HEK293T (cell line): ENCODE data around the gene RBFOX2.
"Not testable (repeated sequence)": the region's sequence is repeated elsewhere in the genome, so short reads cannot be mapped to it uniquely, and the experiment has no call there.

Experiments
- CTCF ChIA-PET: fragments of 350-600 bp; formaldehyde crosslinking; extraction: SDS; loops from one replicate; lab custom pipeline; 2021; ENCODE audit warnings: antibody characterized with exemption, inconsistent platforms; lab: Yijun Ruan, JAX
- POLR2A ChIA-PET: fragments of 350-600 bp; formaldehyde crosslinking; extraction: SDS; loops from one replicate; lab custom pipeline; 2020; ENCODE audit warnings: antibody characterized with exemption, inconsistent platforms; lab: Yijun Ruan, JAX
- DNase-seq: peaks from one replicate; pipeline ENCODE4 v3.0.0; 2012; ENCODE audit warnings: mixed read lengths; ENCODE audit errors: extremely low spot score
- ARNT ChIP-seq: fragments of 450-650 bp; IDR thresholded peaks from 2 replicates; pipeline ENCODE4 v1.6.1; 2017; ENCODE audit warnings: mild to moderate bottlenecking
- BHLHE40 ChIP-seq: fragments of 450-650 bp; IDR thresholded peaks from 2 replicates; pipeline ENCODE4 v1.6.1; 2016; ENCODE audit warnings: mild to moderate bottlenecking, moderate library complexity, borderline replicate concordance
- CTBP1 ChIP-seq: fragments of 450-650 bp; IDR thresholded peaks from 2 replicates; pipeline ENCODE4 v1.6.1; 2016; ENCODE audit warnings: borderline replicate concordance
- ELF4 ChIP-seq: fragments of 450-650 bp; IDR thresholded peaks from 2 replicates; pipeline ENCODE4 v1.6.1; 2017; ENCODE audit warnings: antibody characterized with exemption
- FOXA1 ChIP-seq: fragments of 450-650 bp; IDR thresholded peaks from 2 replicates; pipeline ENCODE4 v1.6.1; 2016; ENCODE audit warnings: mild to moderate bottlenecking
- FOXK2 ChIP-seq: fragments of 450-650 bp; IDR thresholded peaks from 2 replicates; pipeline ENCODE4 v1.6.1; 2016; ENCODE audit warnings: mild to moderate bottlenecking
- FOXM1 ChIP-seq: fragments of 450-650 bp; IDR thresholded peaks from 2 replicates; pipeline ENCODE4 v1.6.1; 2017; ENCODE audit warnings: mild to moderate bottlenecking, borderline replicate concordance
- HDGF ChIP-seq: fragments of 450-650 bp; IDR thresholded peaks from 2 replicates; pipeline ENCODE4 v1.6.1; 2017; ENCODE audit warnings: antibody characterized with exemption, borderline replicate concordance
- L3MBTL2 ChIP-seq: fragments of 450-650 bp; conservative IDR thresholded peaks from 2 replicates; pipeline ENCODE4 v1.6.1; 2016; ENCODE audit warnings: mild to moderate bottlenecking
- LEF1 ChIP-seq: fragments of 450-650 bp; IDR thresholded peaks from 2 replicates; pipeline ENCODE4 v1.6.1; 2017; ENCODE audit warnings: mild to moderate bottlenecking, borderline replicate concordance
- NFRKB ChIP-seq: fragments of 450-650 bp; IDR thresholded peaks from 2 replicates; pipeline ENCODE4 v1.6.1; 2016; ENCODE audit warnings: mild to moderate bottlenecking, moderate library complexity
- SP1 ChIP-seq: fragments of 450-650 bp; IDR thresholded peaks from 2 replicates; pipeline ENCODE4 v1.6.1; 2017
- SUZ12 ChIP-seq: fragments of 450-650 bp; IDR thresholded peaks from 2 replicates; pipeline ENCODE4 v1.6.1; 2016; ENCODE audit warnings: mild to moderate bottlenecking
- TARDBP ChIP-seq: fragments of 450-650 bp; IDR thresholded peaks from 2 replicates; pipeline ENCODE4 v1.6.1; 2016
- ZNF384 ChIP-seq: fragments of 450-650 bp; IDR thresholded peaks from 2 replicates; pipeline ENCODE4 v1.6.1; 2016
- TF ChIP-seq, protein P1 (sequence below): fragments of 450-650 bp; IDR thresholded peaks from 2 replicates; pipeline ENCODE4 v1.6.1; 2016

The RBFOX2 gene

DNA sequence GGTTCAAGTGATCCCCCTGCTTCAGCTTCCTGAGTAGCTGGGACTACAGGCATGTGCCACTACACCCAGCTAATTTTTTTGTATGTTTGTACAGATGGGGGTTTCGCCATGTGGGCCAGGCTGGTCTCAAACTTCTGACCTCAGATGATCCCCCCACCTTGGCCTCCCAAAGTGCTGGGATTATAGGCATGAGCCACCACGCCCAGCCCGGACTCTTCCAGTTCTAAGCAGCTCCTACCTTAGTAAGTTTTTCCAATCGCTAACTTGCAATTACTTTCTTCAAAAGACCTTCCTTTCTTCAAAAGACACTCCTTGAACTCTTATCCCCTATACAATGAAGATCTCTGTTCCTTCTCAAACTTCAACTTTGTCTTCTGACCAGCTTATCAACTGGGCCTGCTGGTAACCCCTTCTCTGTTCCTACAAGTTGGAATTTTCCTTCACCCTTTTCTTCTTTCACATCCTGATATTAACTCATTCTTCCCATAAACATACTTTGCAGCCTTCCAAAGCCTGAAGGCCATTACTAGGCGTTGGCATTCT is 25.8 kb downstream of the RBFOX2 start:
- POLR2A ChIA-PET = interaction anchor here (1.1 kb wide), 1 partner anchor 26 kb away, joined by 3 read pairs; the partner anchor contains the start of gene RBFOX2
- TF ChIP-seq L3MBTL2 = no peak
- DNase-seq = no peak
- CTCF ChIA-PET = interaction anchor here (1.0 kb wide), 1 partner anchor 12 kb away, joined by 3 read pairs; no protein-coding TSS in a partner anchor

DNA sequence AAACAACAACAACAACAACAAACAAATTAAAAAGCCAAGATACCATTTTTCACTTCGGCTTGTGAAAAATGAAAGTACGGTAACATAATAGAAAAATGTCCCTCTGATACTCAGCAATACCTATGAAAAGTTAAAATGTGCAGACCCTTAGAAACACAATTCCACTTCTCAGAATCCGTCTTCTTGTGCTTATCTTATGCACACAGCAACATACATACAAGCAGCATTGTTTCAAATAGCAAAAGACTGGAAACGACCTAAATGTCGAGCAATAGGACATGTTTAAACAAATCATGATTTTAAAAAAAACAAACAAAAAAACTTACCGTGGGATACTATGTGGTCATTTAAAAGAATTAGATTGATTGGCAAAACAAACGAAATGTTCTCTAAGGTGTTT is 26.5 kb downstream of the RBFOX2 start:
- no peak for TF ChIP-seq SP1
- no peak for TF ChIP-seq LEF1
- no peak for TF ChIP-seq FOXK2
- TF ChIP-seq HDGF = no peak
- TF ChIP-seq TARDBP = no peak
- no peak for TF ChIP-seq NFRKB
- no peak for DNase-seq
- CTCF ChIA-PET = no interaction called here
- POLR2A ChIA-PET = no interaction called here

DNA sequence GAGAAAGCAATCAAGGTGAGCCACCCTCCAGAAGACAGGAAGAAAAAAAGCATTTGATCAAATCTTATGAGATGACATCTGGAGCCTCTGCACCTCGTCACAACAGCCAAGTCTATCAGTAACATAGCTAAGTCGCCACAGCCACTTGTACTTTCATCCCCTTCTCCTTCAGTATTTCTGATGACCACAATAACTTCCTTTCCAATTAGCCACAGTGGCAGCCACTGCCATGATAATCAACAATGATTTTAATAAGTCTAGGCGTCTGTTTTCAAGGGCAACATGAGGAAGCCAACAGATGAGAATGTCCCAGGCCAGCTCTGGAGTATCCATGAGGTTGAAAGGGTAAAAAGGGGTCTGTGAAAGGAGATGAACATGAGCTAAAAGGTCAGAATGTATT is 29.9 kb downstream of the RBFOX2 start:
- POLR2A ChIA-PET = interaction anchor here (2.8 kb wide), 1 partner anchor 30 kb away, joined by 9 read pairs; the partner anchor contains the start of gene RBFOX2

DNA sequence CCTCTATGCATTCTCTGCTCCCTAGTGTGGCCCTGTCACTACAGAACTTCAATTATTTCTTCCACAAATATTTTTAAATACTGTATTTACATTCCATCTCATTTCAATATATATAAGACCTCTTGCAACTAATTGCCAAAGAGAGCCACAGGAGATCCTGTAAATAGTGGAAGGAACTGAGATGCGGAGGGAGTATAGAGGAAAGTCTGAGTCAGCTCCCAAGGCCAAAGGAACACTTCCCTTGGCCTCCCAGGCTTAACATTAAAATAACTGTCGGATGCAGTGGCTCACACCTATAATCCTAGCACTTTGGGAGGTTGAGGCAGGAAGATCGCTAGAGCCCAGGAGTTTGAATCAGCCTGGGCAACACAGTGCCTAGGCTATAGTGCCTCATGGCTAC is 31.2 kb downstream of the RBFOX2 start:
- DNase-seq = no peak
- ChIA-PET CTCF (interaction anchor here (0.5 to 2.3 kb wide), 3 partner anchors 17 to 69 kb away, joined by 3 to 11 read pairs (median 3); no protein-coding TSS in a partner anchor), POLR2A (no interaction called here)
- no peak for TF ChIP-seq FOXK2

More for the DNA sequence above, 29.9 kb downstream of the RBFOX2 start:
- CTCF ChIA-PET = no interaction called here
- no peak for DNase-seq
- TF ChIP-seq SP1 (no peak), FOXM1 (no peak), NFRKB (no peak), ARNT (no peak), L3MBTL2 (no peak), SUZ12 (no peak), TARDBP (no peak), LEF1 (no peak), FOXA1 (no peak), BHLHE40 (no peak)

DNA sequence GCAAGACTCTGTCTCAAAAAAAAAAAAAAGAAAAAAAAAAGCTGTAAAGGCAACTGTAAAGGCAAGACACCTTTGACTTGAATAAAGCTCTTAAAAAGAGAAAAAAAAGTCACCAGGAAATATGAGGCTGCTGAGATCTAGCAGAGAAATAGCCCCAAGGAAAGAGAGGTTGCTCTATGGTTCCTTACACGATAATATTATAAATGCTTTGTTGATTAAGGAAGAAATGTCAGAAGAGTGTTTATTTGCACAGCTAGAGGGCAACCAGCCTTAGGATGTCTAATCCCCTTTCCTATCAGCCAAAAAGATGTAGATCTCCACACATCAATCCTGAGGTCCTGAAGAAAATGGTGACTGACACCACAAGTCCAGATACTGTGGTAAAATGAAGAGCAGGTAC is 32.0 kb downstream of the RBFOX2 start:
- TF ChIP-seq ELF4 = no peak
- TF ChIP-seq L3MBTL2 = no peak
- TF ChIP-seq HDGF = no peak
- no peak for TF ChIP-seq ZNF384
- no peak for TF ChIP-seq NFRKB
- TF ChIP-seq TARDBP = no peak
- no peak for TF ChIP-seq SP1
- TF ChIP-seq FOXM1 = no peak
- no peak for TF ChIP-seq FOXK2
- no peak for TF ChIP-seq ARNT
- TF ChIP-seq BHLHE40 = no peak
- TF ChIP-seq LEF1 = no peak
- TF ChIP-seq SUZ12 = no peak
- no peak for TF ChIP-seq FOXA1
- TF ChIP-seq CTBP1 = no peak
- ChIA-PET POLR2A (no interaction called here), CTCF (interaction anchor here (1.5 to 2.3 kb wide), 2 partner anchors 18 to 69 kb away, joined by 3 to 11 read pairs; no protein-coding TSS in a partner anchor)
- DNase-seq = no peak

DNA sequence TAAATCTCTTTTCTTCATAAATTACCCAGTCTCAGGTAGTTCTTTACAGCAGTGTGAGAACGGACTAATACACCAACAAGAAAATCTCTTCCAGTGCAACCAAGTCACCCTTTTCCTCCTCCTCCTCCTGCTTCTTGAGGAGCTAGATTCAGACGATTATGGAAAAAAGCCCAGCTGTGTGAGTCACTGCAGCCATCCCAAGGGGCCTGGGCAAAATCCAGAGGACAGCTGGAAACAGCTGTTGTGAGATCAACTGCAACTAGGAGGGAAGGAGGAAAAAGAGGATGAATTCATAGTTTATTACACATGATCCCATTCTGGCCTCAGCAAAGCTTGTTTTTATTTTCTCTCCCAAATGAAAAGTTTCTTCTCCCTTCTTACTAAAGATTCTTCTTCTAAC is 32.9 kb downstream of the RBFOX2 start:
- TF ChIP-seq ELF4 (no peak), SP1 (no peak), NFRKB (no peak), LEF1 (no peak), FOXM1 (no peak), ARNT (no peak), FOXA1 (no peak), CTBP1 (no peak), BHLHE40 (no peak), TARDBP (no peak), HDGF (no peak), SUZ12 (no peak), L3MBTL2 (no peak), ZNF384 (no peak), FOXK2 (no peak)
- TF ChIP-seq, protein P1, sequence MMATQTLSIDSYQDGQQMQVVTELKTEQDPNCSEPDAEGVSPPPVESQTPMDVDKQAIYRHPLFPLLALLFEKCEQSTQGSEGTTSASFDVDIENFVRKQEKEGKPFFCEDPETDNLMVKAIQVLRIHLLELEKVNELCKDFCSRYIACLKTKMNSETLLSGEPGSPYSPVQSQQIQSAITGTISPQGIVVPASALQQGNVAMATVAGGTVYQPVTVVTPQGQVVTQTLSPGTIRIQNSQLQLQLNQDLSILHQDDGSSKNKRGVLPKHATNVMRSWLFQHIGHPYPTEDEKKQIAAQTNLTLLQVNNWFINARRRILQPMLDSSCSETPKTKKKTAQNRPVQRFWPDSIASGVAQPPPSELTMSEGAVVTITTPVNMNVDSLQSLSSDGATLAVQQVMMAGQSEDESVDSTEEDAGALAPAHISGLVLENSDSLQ = no peak
- CTCF ChIA-PET = interaction anchor here (0.7 to 2.3 kb wide), 2 partner anchors 53 to 70 kb away, joined by 3 to 11 read pairs; no protein-coding TSS in a partner anchor
- POLR2A ChIA-PET = no interaction called here
- no peak for DNase-seq

DNA sequence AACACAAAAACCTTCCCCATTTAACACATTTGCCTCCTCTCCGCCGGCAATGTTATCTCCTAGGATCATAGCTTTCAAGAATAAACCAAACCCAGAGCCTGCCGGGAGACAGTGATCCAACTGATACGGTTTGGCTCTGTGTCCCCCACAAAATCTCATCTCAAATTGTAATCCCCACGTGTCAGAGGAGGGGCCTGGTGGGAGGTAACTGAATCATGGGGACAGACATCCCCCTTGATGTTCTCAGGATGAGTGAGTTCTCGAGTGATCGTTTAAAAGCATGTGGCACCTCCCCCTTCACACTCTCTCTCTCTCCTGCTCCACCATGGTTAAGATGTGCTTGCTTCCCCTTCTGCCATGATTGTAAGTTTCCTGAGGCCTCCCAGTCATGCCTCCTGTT is 33.3 kb downstream of the RBFOX2 start:
- DNase-seq = no peak
- ChIA-PET POLR2A (no interaction called here), CTCF (interaction anchor here (0.7 to 2.3 kb wide), 2 partner anchors 52 to 71 kb away, joined by 3 to 11 read pairs; no protein-coding TSS in a partner anchor)
- TF ChIP-seq FOXA1 (no peak), ELF4 (no peak), ARNT (no peak), HDGF (no peak), SP1 (no peak), FOXM1 (no peak), ZNF384 (no peak)
- TF ChIP-seq, protein P1 = no peak

DNA sequence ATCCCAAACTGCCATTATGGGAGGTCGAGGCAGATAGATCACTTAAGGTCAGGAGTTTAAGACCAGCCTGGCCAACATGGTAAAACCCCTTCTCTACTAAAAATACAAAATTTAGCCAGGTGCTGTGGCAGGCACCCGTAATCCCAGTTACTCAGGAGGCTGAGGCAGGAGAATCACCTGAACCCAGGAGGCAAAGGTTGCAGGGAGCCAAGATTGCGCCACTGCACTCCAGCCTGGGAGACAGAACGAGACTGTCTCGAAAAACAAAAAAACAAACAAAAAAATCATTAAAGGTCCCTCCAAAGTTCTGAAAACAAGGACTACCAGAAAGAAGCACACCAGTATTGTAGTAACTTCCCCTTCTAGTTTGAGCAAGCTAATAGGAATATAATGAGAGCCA is 34.9 kb downstream of the RBFOX2 start:
- DNase-seq, POLR2A ChIA-PET: not testable (repeated sequence)
- CTCF ChIA-PET = interaction anchor here (2.4 kb wide), 1 partner anchor 72 kb away, joined by 6 read pairs; no protein-coding TSS in a partner anchor
